ENCODE results near the gene PTTG1. TPM values are rescaled to one million over a fixed set of nuclear protein-coding genes. Genes with fewer than 3 reads are reported as not detected.

The PTTG1 gene
- total and polyA plus RNA-seq, 2 experiments from 2014 or later, result 394 to 620 TPM

DNA sequence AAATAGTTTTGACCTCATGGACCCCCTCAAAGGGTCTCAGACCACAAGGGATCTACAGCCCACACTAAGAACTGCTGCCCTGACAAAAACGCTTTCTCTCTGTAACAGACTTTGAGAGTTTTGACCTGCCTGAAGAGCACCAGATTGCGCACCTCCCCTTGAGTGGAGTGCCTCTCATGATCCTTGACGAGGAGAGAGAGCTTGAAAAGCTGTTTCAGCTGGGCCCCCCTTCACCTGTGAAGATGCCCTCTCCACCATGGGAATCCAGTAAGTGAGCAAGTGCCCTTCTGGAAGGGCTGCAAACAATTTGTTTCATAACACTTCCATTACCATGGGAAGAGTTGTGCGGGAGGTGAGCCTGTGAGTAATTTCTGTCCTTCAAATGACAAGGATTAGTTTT is 6.0 kb downstream of the PTTG1 start:
- no peak for ATAC-seq
- H3F3A ChIP-seq (replicated peaks; ENCODE audit: low read depth), result no peaks in the 10 kb centered on the region
- H3K27me3 Mint-ChIP-seq (ENCODE audit: insufficient read depth, low read depth, poor library complexity), result no peaks in the 10 kb centered on the region
- TF ChIP-seq, protein P1, sequence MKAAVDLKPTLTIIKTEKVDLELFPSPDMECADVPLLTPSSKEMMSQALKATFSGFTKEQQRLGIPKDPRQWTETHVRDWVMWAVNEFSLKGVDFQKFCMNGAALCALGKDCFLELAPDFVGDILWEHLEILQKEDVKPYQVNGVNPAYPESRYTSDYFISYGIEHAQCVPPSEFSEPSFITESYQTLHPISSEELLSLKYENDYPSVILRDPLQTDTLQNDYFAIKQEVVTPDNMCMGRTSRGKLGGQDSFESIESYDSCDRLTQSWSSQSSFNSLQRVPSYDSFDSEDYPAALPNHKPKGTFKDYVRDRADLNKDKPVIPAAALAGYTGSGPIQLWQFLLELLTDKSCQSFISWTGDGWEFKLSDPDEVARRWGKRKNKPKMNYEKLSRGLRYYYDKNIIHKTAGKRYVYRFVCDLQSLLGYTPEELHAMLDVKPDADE (IDR thresholded peaks at IDR 0.05), result no peak
- TF ChIP-seq EZH2phosphoT487 (IDR thresholded peaks at IDR 0.05; ENCODE audit: unreplicated experiment) (no peak), ZNF331 (CRISPR knock-in tag; IDR thresholded peaks at IDR 0.05; ENCODE audit: low read depth) (no peak), STAT1 (IDR thresholded peaks at IDR 0.05; ENCODE audit: unreplicated experiment) (no peak), REST (IDR thresholded peaks at IDR 0.05; ENCODE audit: unreplicated experiment) (no peak), JUNB (IDR thresholded peaks at IDR 0.05; ENCODE audit: unreplicated experiment) (no peak), EZH2 (IDR thresholded peaks at IDR 0.05; ENCODE audit: low read depth, unreplicated experiment) (no peak), POLR2AphosphoS5 (IDR thresholded peaks at IDR 0.05; ENCODE audit: low read depth) (no peak), ZNF114 (CRISPR knock-in tag; IDR thresholded peaks at IDR 0.05) (no peak), CREB1 (CRISPR knock-in tag; IDR thresholded peaks at IDR 0.05; ENCODE audit: low read depth) (no peak), NANOG (IDR thresholded peaks at IDR 0.05; ENCODE audit: borderline replicate concordance) (no peak), CTCF (conservative IDR thresholded peaks at IDR 0.05; ENCODE audit: low read depth in 2 of 2) (no peak)
- TF ChIP-seq, protein P2, sequence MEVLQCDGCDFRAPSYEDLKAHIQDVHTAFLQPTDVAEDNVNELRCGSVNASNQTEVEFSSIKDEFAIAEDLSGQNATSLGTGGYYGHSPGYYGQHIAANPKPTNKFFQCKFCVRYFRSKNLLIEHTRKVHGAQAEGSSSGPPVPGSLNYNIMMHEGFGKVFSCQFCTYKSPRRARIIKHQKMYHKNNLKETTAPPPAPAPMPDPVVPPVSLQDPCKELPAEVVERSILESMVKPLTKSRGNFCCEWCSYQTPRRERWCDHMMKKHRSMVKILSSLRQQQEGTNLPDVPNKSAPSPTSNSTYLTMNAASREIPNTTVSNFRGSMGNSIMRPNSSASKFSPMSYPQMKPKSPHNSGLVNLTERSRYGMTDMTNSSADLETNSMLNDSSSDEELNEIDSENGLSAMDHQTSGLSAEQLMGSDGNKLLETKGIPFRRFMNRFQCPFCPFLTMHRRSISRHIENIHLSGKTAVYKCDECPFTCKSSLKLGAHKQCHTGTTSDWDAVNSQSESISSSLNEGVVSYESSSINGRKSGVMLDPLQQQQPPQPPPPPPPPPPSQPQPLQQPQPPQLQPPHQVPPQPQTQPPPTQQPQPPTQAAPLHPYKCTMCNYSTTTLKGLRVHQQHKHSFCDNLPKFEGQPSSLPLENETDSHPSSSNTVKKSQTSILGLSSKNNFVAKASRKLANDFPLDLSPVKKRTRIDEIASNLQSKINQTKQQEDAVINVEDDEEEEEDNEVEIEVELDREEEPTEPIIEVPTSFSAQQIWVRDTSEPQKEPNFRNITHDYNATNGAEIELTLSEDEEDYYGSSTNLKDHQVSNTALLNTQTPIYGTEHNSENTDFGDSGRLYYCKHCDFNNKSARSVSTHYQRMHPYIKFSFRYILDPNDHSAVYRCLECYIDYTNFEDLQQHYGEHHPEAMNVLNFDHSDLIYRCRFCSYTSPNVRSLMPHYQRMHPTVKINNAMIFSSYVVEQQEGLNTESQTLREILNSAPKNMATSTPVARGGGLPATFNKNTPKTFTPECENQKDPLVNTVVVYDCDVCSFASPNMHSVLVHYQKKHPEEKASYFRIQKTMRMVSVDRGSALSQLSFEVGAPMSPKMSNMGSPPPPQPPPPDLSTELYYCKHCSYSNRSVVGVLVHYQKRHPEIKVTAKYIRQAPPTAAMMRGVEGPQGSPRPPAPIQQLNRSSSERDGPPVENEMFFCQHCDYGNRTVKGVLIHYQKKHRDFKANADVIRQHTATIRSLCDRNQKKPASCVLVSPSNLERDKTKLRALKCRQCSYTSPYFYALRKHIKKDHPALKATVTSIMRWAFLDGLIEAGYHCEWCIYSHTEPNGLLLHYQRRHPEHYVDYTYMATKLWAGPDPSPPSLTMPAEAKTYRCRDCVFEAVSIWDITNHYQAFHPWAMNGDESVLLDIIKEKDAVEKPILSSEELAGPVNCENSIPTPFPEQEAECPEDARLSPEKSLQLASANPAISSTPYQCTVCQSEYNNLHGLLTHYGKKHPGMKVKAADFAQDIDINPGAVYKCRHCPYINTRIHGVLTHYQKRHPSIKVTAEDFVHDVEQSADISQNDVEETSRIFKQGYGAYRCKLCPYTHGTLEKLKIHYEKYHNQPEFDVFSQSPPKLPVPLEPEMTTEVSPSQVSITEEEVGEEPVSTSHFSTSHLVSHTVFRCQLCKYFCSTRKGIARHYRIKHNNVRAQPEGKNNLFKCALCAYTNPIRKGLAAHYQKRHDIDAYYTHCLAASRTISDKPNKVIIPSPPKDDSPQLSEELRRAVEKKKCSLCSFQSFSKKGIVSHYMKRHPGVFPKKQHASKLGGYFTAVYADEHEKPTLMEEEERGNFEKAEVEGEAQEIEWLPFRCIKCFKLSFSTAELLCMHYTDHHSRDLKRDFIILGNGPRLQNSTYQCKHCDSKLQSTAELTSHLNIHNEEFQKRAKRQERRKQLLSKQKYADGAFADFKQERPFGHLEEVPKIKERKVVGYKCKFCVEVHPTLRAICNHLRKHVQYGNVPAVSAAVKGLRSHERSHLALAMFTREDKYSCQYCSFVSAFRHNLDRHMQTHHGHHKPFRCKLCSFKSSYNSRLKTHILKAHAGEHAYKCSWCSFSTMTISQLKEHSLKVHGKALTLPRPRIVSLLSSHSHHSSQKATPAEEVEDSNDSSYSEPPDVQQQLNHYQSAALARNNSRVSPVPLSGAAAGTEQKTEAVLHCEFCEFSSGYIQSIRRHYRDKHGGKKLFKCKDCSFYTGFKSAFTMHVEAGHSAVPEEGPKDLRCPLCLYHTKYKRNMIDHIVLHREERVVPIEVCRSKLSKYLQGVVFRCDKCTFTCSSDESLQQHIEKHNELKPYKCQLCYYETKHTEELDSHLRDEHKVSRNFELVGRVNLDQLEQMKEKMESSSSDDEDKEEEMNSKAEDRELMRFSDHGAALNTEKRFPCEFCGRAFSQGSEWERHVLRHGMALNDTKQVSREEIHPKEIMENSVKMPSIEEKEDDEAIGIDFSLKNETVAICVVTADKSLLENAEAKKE (CRISPR knock-in tag; IDR thresholded peaks at IDR 0.05), result no peak
- no peaks in the 10 kb centered on the region for H4K20me1 ChIP-seq (replicated peaks; ENCODE audit: insufficient read depth)
- no peak overlapping the region for H3K4me3 ChIP-seq
- no peak for DNase-seq (ENCODE audit: low spot score)
- H3K27me3 ChIP-seq (ENCODE audit: insufficient read depth), result no peaks in the 10 kb centered on the region
- H3K4me2 ChIP-seq, result no peak overlapping the region
- no peak overlapping the region for H2AFZ ChIP-seq
- H3K9me3 Mint-ChIP-seq, result no peaks in the 10 kb centered on the region
- peaks cover 59% of the 10 kb centered on the region for H3K36me3 Mint-ChIP-seq (ENCODE audit: low read depth)
- H3K4me1 ChIP-seq (ENCODE audit: insufficient read depth), result 0 out of 2 replicates have a peak, but pooled peaks cover 4% of the 10 kb centered on the region
- peaks cover 15% of the 10 kb centered on the region for H3K4me1 Mint-ChIP-seq
- H3K4me3 Mint-ChIP-seq, result no peak overlapping the region
- no peaks in the 10 kb centered on the region for H3K9me2 ChIP-seq (ENCODE audit: insufficient read depth)
- no peak overlapping the region for H3K27ac ChIP-seq (ENCODE audit: low read depth)
- H3K36me3 ChIP-seq (ENCODE audit: insufficient read depth), result peaks cover 51% of the 10 kb centered on the region
- peaks cover 22% of the 10 kb centered on the region for H3K79me2 ChIP-seq (replicated peaks; ENCODE audit: insufficient read depth)
- no peak overlapping the region for H3K27ac Mint-ChIP-seq
